D721Med (cell line): ENCODE measurements around the gene VRTN.
"Not testable (repeated sequence)": the region's sequence is repeated elsewhere in the genome, so short reads cannot be mapped to it uniquely, and the experiment has no call there.

Source experiments
- DNase-seq: peaks from one replicate; pipeline ENCODE4 v3.0.0; 2011; ENCODE audit warnings: low spot score; ENCODE audit not compliant: insufficient read length
- FAIRE-seq: peaks from 2 replicates; lab custom pipeline; 2011; peaks lifted over from hg19 to GRCh38; lab: Jason Lieb, UNC
- CTCF ChIP-seq: IDR thresholded peaks from 2 replicates; pipeline ENCODE4 v1.5.1; 2012; ENCODE audit warnings: mild to moderate bottlenecking, control low read depth; ENCODE audit not compliant: insufficient read depth; ENCODE audit errors: missing control alignments

VRTN gene

GRCh38 chr14:74380845-74381244 lies 32.6 kb downstream of the VRTN start:
- no peak for DNase-seq
- no peak for FAIRE-seq
- TF ChIP-seq CTCF: no peak

GRCh38 chr14:74381571-74381970 lies 33.3 kb downstream of the VRTN start:
- DNase-seq, FAIRE-seq: not testable (repeated sequence)

- FAIRE-seq (no peak), DNase-seq (no peak)
- no peak for TF ChIP-seq CTCF
These were observed 34.0 kb downstream of the VRTN start for GRCh38 chr14:74382231-74382630.

- DNase-seq (no peak), FAIRE-seq (no peak)
- no peak for TF ChIP-seq CTCF
These were observed 41.7 kb downstream of the VRTN start for GRCh38 chr14:74389980-74390379.

GRCh38 chr14:74390505-74390904 lies 42.2 kb downstream of the VRTN start:
- FAIRE-seq: not testable (repeated sequence)

GRCh38 chr14:74391479-74391878 lies 43.2 kb downstream of the VRTN start:
- DNase-seq (no peak), FAIRE-seq (no peak)

More at GRCh38 chr14:74390505-74390904, 42.2 kb downstream of the VRTN start:
- DNase-seq: not testable (repeated sequence)

GRCh38 chr14:74392616-74393570 lies 44.6 kb downstream of the VRTN start:
- FAIRE-seq: no peak
- no peak for DNase-seq
- TF ChIP-seq CTCF: no peak

More at GRCh38 chr14:74391479-74391878, 43.2 kb downstream of the VRTN start:
- no peak for TF ChIP-seq CTCF

- no peak for TF ChIP-seq CTCF
- DNase-seq (no peak), FAIRE-seq (no peak)
These were observed 46.3 kb downstream of the VRTN start for GRCh38 chr14:74394549-74394948.
